Ovary (tissue), 9 donors: ENCODE results near the gene PLEKHO1. TPM values are rescaled to one million over a fixed set of nuclear protein-coding genes. Genes with fewer than 3 reads are reported as not detected.
A peak's percentile ranks its signal among the peaks of the same experiment; 100 is the strongest.
"Not testable (repeated sequence)": the region's sequence is repeated elsewhere in the genome, so short reads cannot be mapped to it uniquely, and the experiment has no call there.

Experiments used
- DNase-seq, 5 donors: peaks; one replicate each; pipeline ENCODE4 v3.0.0-alpha.2; 2019 to 2020
- H3K27ac ChIP-seq, 2 donors: fragments of 200-600 bp; one replicate each; pipeline versions ENCODE4 v1.5.1 to v1.8.0; 2019 to 2022
- H3K27me3 ChIP-seq: fragments of 200-600 bp; one replicate; pipeline ENCODE4 v1.8.0; 2022
- H3K36me3 ChIP-seq: fragments of 200-600 bp; sonication (generic); one replicate; pipeline ENCODE4 v1.5.1; 2019
- H3K4me1 ChIP-seq: one replicate; pipeline ENCODE4 v1.8.1; 2013; ENCODE audit warnings: mild to moderate bottlenecking, moderate library complexity; ENCODE audit not compliant: insufficient read depth
- H3K4me3 ChIP-seq: fragments of 200-600 bp; sonication (generic); one replicate; pipeline ENCODE4 v1.5.1; 2017
- H3K9me3 ChIP-seq, 2 donors: fragments of 200-600 bp in 1 of 2; sonication (generic) in 1 of 2; one replicate each; pipeline versions ENCODE4 v1.5.1 to v1.8.1; 2013 to 2019; ENCODE audit warnings: mild to moderate bottlenecking in 1 of 2, moderate library complexity in 1 of 2
- CTCF ChIP-seq, 3 donors: fragments of 450-650 bp in 2 of 3; fragments of 200-600 bp in 1 of 3; IDR thresholded peaks; one replicate each; pipeline versions ENCODE4 v1.5.1 to v1.8.0; 2016 to 2022; ENCODE audit warnings: antibody characterized with exemption in 3 of 3, mild to moderate bottlenecking in 1 of 3
- EP300 ChIP-seq: sonication (generic); formaldehyde crosslinking; IDR thresholded peaks from one replicate; pipeline ENCODE4 v1.6.1; 2017; ENCODE audit warnings: antibody characterized with exemption
- POLR2A ChIP-seq: fragments of 450-650 bp; IDR thresholded peaks from one replicate; pipeline ENCODE4 v1.6.1; 2017; ENCODE audit warnings: antibody characterized with exemption, mild to moderate bottlenecking, moderate library complexity
- WGBS, 3 donors: extraction: QIAGEN DNeasy Blood & Tissue Kit in 1 of 3; methylation state at CpG; one replicate each; pipeline versions ENCODE4 v1.1.5 to v1.1.7; 2013 to 2017; 5-methylcytosine and 5-hydroxymethylcytosine counted together
- intact Hi-C, 4 donors: fragments of 100-400 bp; cut with DNase I; formaldehyde crosslinking; loops; one replicate each; pipeline versions ENCODE4 v1.11.0 to v1.15.1; 2022 to 2023
- polyA plus RNA-seq, 2 donors: library from polyadenylated mRNA; stranded (reverse); fragments of 200-250 nt in 1 of 2; fragments of 350-450 nt in 1 of 2; fragmentation: Illumina TruSeq in 1 of 2; extraction: RNeasy Lipid Tissue Mini Kit (QIAGEN cat#74804) in 1 of 2; gene quantifications; one replicate each; pipeline ENCODE4 v1.2.3, GENCODE V29; 2013 to 2014
- total RNA-seq, 7 donors: library from RNA; depleted of rRNA in 2 of 7; stranded (reverse); fragments of >200 nt in 2 of 7; fragmentation: NEBNext Ultra II Directional in 3 of 7; extraction: Animal tissue kit (Norgen Biotek cat#: 25700) in 3 of 7; gene quantifications; one replicate each; pipeline versions ENCODE4 v1.1.0 to v1.2.4, GENCODE V29; 2016 to 2023
- donor health status: DM: no; HTN: no; CAD: no; lungs with moderate emphysema.
- donor health status: DM: no; HTN: no; CAD: no.
- donor health status: Bipolar disorder and iron deficiency.
- donor health status: DM: yes; HTN: yes; CAD: no.
- donor health status: DM: no; HTN: no; CAD: no.
- donor health status: DM: yes; HTN: yes; CAD: no.

PLEKHO1 gene
- total and polyA plus RNA-seq, 9 donors, result 40.6 to 68.9 (median 55.6) TPM

GRCh38 chr1:150183061-150183460 is 33.3 kb downstream of the PLEKHO1 start:
- Histone ChIP-seq H3K4me3 (no peak overlapping the region), H3K36me3 (no peaks in the 10 kb centered on the region), H3K4me1 (no peaks in the 10 kb centered on the region), H3K27me3 (no peaks in the 10 kb centered on the region), H3K27ac (no peak overlapping the region), H3K9me3 (no peaks in the 10 kb centered on the region)
- intact Hi-C loops, result no loop called here
- DNase-seq, result no peak
- 81 to 91% (median 88%) methylated on average over 3 of the region's 3 CpGs for WGBS, 3 donors
- TF ChIP-seq EP300 (no peak), CTCF (IDR thresholded peaks at IDR 0.05) (no peak), POLR2A (no peak)

GRCh38 chr1:150185481-150185880 is 35.8 kb downstream of the PLEKHO1 start:
- Histone ChIP-seq H3K4me1 (no peaks in the 10 kb centered on the region), H3K27me3 (no peaks in the 10 kb centered on the region), H3K36me3 (no peaks in the 10 kb centered on the region), H3K9me3 (no peaks in the 10 kb centered on the region), H3K27ac (no peak overlapping the region), H3K4me3 (no peak overlapping the region)
- no peak for DNase-seq
- intact Hi-C loops, result no loop called here
- WGBS, 3 donors, result 86 to 91% (median 87%) methylated on average over 7 of the region's 7 CpGs
- TF ChIP-seq CTCF (IDR thresholded peaks at IDR 0.05), result no peak
- no peak for TF ChIP-seq POLR2A
- TF ChIP-seq EP300, result no peak

- WGBS, 3 donors, result 76 to 86% (median 86%) methylated on average over 7 of the region's 7 CpGs
- H3K4me3 ChIP-seq, intact Hi-C loops, H3K9me3 ChIP-seq, H3K27me3 ChIP-seq, DNase-seq, H3K4me1 ChIP-seq, H3K36me3 ChIP-seq, H3K27ac ChIP-seq: not testable (repeated sequence)
These were observed 36.7 kb downstream of the PLEKHO1 start for GRCh38 chr1:150186438-150186788.

GRCh38 chr1:150186789-150187559 is 37.3 kb downstream of the PLEKHO1 start:
- TF ChIP-seq CTCF (IDR thresholded peaks at IDR 0.05) (peak; percentile 11 to 52 (median 32)), POLR2A (no peak)
- 23 to 29% (median 24%) methylated on average over 10 of the region's 10 CpGs for WGBS, 3 donors
- no peaks in the 10 kb centered on the region for H3K4me1 ChIP-seq
- H3K27me3 ChIP-seq, result no peaks in the 10 kb centered on the region
- intact Hi-C loops, result no loop called here
- no peaks in the 10 kb centered on the region for H3K9me3 ChIP-seq
- no peak for DNase-seq
- no peak overlapping the region for H3K4me3 ChIP-seq
- no peaks in the 10 kb centered on the region for H3K36me3 ChIP-seq
- H3K27ac ChIP-seq, result no peak overlapping the region

- H3K9me3 ChIP-seq, result no peaks in the 10 kb centered on the region
- H3K27me3 ChIP-seq, result no peaks in the 10 kb centered on the region
- WGBS, 3 donors, result 2 to 6% (median 4%) methylated on average over 3 of the region's 3 CpGs
- no peaks in the 10 kb centered on the region for H3K36me3 ChIP-seq
- intact Hi-C loops, result no loop called here
- H3K4me1 ChIP-seq, result no peaks in the 10 kb centered on the region
- no peak overlapping the region for H3K4me3 ChIP-seq
- no peak overlapping the region for H3K27ac ChIP-seq
- DNase-seq, result no peak
- TF ChIP-seq POLR2A (no peak), CTCF (IDR thresholded peaks at IDR 0.05) (peak in 1 of 3 donors; percentile 3)
These were observed 37.8 kb downstream of the PLEKHO1 start for GRCh38 chr1:150187560-150187931.
